WTC11 (cell line): Measurements from ENCODE around the gene GMPR.

Experiments used
- CREB1 ChIP-seq: sonication (generic); formaldehyde crosslinking; IDR thresholded peaks from 2 replicates; pipeline ENCODE4 v1.8.0; 2023; ENCODE audit warnings: mild to moderate bottlenecking, missing genetic modification reagents
- CREM ChIP-seq: sonication (generic); formaldehyde crosslinking; IDR thresholded peaks from 2 replicates; pipeline ENCODE4 v1.8.1; 2022; ENCODE audit warnings: mild to moderate bottlenecking, missing genetic modification reagents, moderate library complexity
- ELF4 ChIP-seq: sonication (generic); formaldehyde crosslinking; IDR thresholded peaks from 2 replicates; pipeline ENCODE4 v1.8.1; 2022; ENCODE audit warnings: low read depth, mild to moderate bottlenecking, moderate library complexity, missing genetic modification reagents
- KAT7 ChIP-seq: sonication (generic); formaldehyde crosslinking; IDR thresholded peaks from 2 replicates; pipeline ENCODE4 v1.8.1; 2023; ENCODE audit warnings: missing genetic modification reagents, mild to moderate bottlenecking, borderline replicate concordance
- NFYB ChIP-seq: sonication (generic); formaldehyde crosslinking; conservative IDR thresholded peaks from 2 replicates; pipeline ENCODE4 v1.8.0; 2022; ENCODE audit warnings: low read depth, missing genetic modification reagents
- RELA ChIP-seq: sonication (generic); formaldehyde crosslinking; IDR thresholded peaks from 2 replicates; pipeline ENCODE4 v1.8.1; 2022; ENCODE audit warnings: missing genetic modification reagents, mild to moderate bottlenecking, borderline replicate concordance
- SP1 ChIP-seq: sonication (generic); formaldehyde crosslinking; conservative IDR thresholded peaks from 2 replicates; pipeline ENCODE4 v1.8.1; 2022; ENCODE audit warnings: missing genetic modification reagents
- TF ChIP-seq, protein P1 (sequence below): fragments of 200-600 bp; IDR thresholded peaks from 2 replicates; pipeline ENCODE4 v1.8.0; 2022; ENCODE audit warnings: antibody characterized with exemption
- TF ChIP-seq, protein P2 (sequence below): sonication (generic); formaldehyde crosslinking; IDR thresholded peaks from 2 replicates; pipeline ENCODE4 v1.8.0; 2023; ENCODE audit warnings: missing genetic modification reagents
- TF ChIP-seq, protein P3 (sequence below): sonication (generic); formaldehyde crosslinking; conservative IDR thresholded peaks from 2 replicates; pipeline ENCODE4 v1.8.1; 2023; ENCODE audit warnings: mild to moderate bottlenecking, low read depth, missing genetic modification reagents, moderate library complexity
- TF ChIP-seq, protein P4 (sequence below): fragments of 250-450 bp; sonication (Bioruptor Pico); IDR thresholded peaks from 2 replicates; pipeline ENCODE4 v2.1.2; 2022; ENCODE audit warnings: mild to moderate bottlenecking, moderate library complexity
- TF ChIP-seq, protein P5 (sequence below): sonication (generic); formaldehyde crosslinking; IDR thresholded peaks from 2 replicates; pipeline ENCODE4 v1.8.0; 2022; ENCODE audit warnings: mild to moderate bottlenecking, missing genetic modification reagents
- TF ChIP-seq, protein P6 (sequence below): sonication (generic); formaldehyde crosslinking; IDR thresholded peaks from 2 replicates; pipeline ENCODE4 v1.8.0; 2022; ENCODE audit warnings: mild to moderate bottlenecking, missing genetic modification reagents
- TF ChIP-seq, protein P7 (sequence below): sonication (generic); formaldehyde crosslinking; IDR thresholded peaks from 2 replicates; pipeline ENCODE4 v1.8.1; 2022; ENCODE audit warnings: low read depth, missing genetic modification reagents, borderline replicate concordance

DNA sequence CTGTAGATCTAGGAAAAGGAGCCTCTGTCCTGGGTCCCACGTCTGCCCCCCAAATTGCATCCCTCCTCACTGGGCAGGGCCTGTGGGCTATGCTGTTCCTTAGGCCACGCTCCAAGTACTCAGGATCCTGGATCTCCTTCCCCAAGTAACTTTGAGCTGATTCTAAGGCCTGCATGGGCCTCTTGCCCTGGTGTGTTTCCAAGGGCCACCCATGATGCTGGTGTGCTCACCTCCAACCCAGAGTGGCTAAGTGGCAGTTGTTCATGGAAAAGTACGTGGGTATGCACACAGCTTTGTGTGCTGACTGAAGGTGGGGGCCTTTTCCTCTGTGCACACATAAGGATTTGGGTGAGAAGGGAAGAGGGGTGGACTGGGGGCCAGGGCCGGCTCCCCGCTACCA is 5.3 kb downstream of the GMPR start:
- TF ChIP-seq, protein P1, sequence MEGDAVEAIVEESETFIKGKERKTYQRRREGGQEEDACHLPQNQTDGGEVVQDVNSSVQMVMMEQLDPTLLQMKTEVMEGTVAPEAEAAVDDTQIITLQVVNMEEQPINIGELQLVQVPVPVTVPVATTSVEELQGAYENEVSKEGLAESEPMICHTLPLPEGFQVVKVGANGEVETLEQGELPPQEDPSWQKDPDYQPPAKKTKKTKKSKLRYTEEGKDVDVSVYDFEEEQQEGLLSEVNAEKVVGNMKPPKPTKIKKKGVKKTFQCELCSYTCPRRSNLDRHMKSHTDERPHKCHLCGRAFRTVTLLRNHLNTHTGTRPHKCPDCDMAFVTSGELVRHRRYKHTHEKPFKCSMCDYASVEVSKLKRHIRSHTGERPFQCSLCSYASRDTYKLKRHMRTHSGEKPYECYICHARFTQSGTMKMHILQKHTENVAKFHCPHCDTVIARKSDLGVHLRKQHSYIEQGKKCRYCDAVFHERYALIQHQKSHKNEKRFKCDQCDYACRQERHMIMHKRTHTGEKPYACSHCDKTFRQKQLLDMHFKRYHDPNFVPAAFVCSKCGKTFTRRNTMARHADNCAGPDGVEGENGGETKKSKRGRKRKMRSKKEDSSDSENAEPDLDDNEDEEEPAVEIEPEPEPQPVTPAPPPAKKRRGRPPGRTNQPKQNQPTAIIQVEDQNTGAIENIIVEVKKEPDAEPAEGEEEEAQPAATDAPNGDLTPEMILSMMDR, result no peak
- TF ChIP-seq, protein P2, sequence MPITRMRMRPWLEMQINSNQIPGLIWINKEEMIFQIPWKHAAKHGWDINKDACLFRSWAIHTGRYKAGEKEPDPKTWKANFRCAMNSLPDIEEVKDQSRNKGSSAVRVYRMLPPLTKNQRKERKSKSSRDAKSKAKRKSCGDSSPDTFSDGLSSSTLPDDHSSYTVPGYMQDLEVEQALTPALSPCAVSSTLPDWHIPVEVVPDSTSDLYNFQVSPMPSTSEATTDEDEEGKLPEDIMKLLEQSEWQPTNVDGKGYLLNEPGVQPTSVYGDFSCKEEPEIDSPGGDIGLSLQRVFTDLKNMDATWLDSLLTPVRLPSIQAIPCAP, result no peak
- TF ChIP-seq ELF4, result no peak
- TF ChIP-seq CREB1, result no peak
- no peak for TF ChIP-seq NFYB (CRISPR knock-in tag)
- TF ChIP-seq CREM, result no peak
- TF ChIP-seq, protein P3, sequence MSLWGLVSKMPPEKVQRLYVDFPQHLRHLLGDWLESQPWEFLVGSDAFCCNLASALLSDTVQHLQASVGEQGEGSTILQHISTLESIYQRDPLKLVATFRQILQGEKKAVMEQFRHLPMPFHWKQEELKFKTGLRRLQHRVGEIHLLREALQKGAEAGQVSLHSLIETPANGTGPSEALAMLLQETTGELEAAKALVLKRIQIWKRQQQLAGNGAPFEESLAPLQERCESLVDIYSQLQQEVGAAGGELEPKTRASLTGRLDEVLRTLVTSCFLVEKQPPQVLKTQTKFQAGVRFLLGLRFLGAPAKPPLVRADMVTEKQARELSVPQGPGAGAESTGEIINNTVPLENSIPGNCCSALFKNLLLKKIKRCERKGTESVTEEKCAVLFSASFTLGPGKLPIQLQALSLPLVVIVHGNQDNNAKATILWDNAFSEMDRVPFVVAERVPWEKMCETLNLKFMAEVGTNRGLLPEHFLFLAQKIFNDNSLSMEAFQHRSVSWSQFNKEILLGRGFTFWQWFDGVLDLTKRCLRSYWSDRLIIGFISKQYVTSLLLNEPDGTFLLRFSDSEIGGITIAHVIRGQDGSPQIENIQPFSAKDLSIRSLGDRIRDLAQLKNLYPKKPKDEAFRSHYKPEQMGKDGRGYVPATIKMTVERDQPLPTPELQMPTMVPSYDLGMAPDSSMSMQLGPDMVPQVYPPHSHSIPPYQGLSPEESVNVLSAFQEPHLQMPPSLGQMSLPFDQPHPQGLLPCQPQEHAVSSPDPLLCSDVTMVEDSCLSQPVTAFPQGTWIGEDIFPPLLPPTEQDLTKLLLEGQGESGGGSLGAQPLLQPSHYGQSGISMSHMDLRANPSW, result no peak
- TF ChIP-seq SP1 (CRISPR knock-in tag), result no peak
- no peak for TF ChIP-seq KAT7 (CRISPR knock-in tag)
- TF ChIP-seq, protein P4, sequence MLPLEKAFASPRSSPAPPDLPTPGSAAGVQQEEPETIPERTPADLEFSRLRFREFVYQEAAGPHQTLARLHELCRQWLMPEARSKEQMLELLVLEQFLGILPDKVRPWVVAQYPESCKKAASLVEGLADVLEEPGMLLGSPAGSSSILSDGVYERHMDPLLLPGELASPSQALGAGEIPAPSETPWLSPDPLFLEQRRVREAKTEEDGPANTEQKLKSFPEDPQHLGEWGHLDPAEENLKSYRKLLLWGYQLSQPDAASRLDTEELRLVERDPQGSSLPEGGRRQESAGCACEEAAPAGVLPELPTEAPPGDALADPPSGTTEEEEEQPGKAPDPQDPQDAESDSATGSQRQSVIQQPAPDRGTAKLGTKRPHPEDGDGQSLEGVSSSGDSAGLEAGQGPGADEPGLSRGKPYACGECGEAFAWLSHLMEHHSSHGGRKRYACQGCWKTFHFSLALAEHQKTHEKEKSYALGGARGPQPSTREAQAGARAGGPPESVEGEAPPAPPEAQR (CRISPR knock-in tag), result no peak
- TF ChIP-seq RELA, result no peak
- TF ChIP-seq, protein P5, sequence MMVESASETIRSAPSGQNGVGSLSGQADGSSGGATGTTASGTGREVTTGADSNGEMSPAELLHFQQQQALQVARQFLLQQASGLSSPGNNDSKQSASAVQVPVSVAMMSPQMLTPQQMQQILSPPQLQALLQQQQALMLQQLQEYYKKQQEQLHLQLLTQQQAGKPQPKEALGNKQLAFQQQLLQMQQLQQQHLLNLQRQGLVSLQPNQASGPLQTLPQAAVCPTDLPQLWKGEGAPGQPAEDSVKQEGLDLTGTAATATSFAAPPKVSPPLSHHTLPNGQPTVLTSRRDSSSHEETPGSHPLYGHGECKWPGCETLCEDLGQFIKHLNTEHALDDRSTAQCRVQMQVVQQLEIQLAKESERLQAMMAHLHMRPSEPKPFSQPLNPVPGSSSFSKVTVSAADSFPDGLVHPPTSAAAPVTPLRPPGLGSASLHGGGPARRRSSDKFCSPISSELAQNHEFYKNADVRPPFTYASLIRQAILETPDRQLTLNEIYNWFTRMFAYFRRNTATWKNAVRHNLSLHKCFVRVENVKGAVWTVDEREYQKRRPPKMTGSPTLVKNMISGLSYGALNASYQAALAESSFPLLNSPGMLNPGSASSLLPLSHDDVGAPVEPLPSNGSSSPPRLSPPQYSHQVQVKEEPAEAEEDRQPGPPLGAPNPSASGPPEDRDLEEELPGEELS (CRISPR knock-in tag), result no peak
- TF ChIP-seq, protein P6, sequence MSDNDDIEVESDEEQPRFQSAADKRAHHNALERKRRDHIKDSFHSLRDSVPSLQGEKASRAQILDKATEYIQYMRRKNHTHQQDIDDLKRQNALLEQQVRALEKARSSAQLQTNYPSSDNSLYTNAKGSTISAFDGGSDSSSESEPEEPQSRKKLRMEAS, result no peak
- TF ChIP-seq, protein P7, sequence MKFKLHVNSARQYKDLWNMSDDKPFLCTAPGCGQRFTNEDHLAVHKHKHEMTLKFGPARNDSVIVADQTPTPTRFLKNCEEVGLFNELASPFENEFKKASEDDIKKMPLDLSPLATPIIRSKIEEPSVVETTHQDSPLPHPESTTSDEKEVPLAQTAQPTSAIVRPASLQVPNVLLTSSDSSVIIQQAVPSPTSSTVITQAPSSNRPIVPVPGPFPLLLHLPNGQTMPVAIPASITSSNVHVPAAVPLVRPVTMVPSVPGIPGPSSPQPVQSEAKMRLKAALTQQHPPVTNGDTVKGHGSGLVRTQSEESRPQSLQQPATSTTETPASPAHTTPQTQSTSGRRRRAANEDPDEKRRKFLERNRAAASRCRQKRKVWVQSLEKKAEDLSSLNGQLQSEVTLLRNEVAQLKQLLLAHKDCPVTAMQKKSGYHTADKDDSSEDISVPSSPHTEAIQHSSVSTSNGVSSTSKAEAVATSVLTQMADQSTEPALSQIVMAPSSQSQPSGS, result no peak
